OCI-LY7 (cell line): ENCODE data around the gene RAPGEF6. TPM values are rescaled to one million over a fixed set of nuclear protein-coding genes. Genes with fewer than 3 reads are reported as not detected.

Source experiments
- BruUV-seq: library from RNA; stranded (reverse); fragments of 400-500 nt; replicated peaks from 2 replicates; lab custom pipeline; 2021; lab: Mats Ljungman, UMichigan
- CTCF ChIA-PET: fragments of 300-600 bp; sonication (Branson Sonifier 250); formaldehyde crosslinking; loops from one replicate; lab custom pipeline; 2022; ENCODE audit warnings: antibody characterized with exemption; ENCODE audit not compliant: unreplicated experiment; lab: Charles Lee
- POLR2A ChIA-PET: fragments of 300-600 bp; sonication (Branson Sonifier 250); formaldehyde crosslinking; loops from one replicate; lab custom pipeline; 2022; ENCODE audit warnings: antibody characterized with exemption; lab: Charles Lee
- DNase-seq: peaks from one replicate; pipeline ENCODE4 v3.0.0-alpha.2; 2015; ENCODE audit warnings: low spot score
- H2AFZ ChIP-seq: fragments of 200-600 bp; sonication (generic), shearing (Covaris generic); 2 replicates; pipeline ENCODE4 v1.6.1; 2014; ENCODE audit warnings: mild to moderate bottlenecking, antibody characterized with exemption, low read length, moderate library complexity
- H3K27ac ChIP-seq: fragments of 200-600 bp; sonication (generic); 2 replicates; pipeline ENCODE4 v1.5.1; 2014; ENCODE audit warnings: mixed run types, low read depth, mild to moderate bottlenecking, moderate library complexity, low read length, inconsistent platforms; ENCODE audit not compliant: poor library complexity, severe bottlenecking
- H3K36me3 ChIP-seq: fragments of 200-600 bp; sonication (generic); 2 replicates; pipeline ENCODE4 v1.6.1; 2014; ENCODE audit warnings: mild to moderate bottlenecking, antibody characterized with exemption, low read length, moderate library complexity, mixed read lengths; ENCODE audit not compliant: insufficient read depth
- H3K4me1 ChIP-seq: fragments of 200-600 bp; sonication (generic); 2 replicates; pipeline ENCODE4 v1.5.1; 2014; ENCODE audit warnings: mild to moderate bottlenecking, low read length; ENCODE audit not compliant: insufficient read depth, poor library complexity, severe bottlenecking
- H3K4me2 ChIP-seq: fragments of 200-600 bp; sonication (generic); 2 replicates; pipeline ENCODE4 v1.6.1; 2014; ENCODE audit warnings: mild to moderate bottlenecking, low read length
- H3K4me3 ChIP-seq: fragments of 200-600 bp; sonication (generic); 2 replicates; pipeline ENCODE4 v1.5.1; 2014; ENCODE audit warnings: mild to moderate bottlenecking, low read depth, low read length; ENCODE audit not compliant: poor library complexity, severe bottlenecking
- H3K79me2 ChIP-seq: fragments of 200-600 bp; sonication (generic); 2 replicates; pipeline ENCODE4 v1.6.1; 2016; ENCODE audit warnings: low read depth, mild to moderate bottlenecking, low read length, moderate library complexity, mixed read lengths; ENCODE audit not compliant: insufficient read depth
- H3K9me2 ChIP-seq: fragments of 200-600 bp; sonication (generic); 2 replicates; pipeline ENCODE4 v1.6.1; 2016; ENCODE audit warnings: mild to moderate bottlenecking, low read length, mixed read lengths; ENCODE audit not compliant: insufficient read depth
- H3K9me3 ChIP-seq: fragments of 200-600 bp; sonication (generic); 2 replicates; pipeline ENCODE4 v1.6.1; 2014; ENCODE audit warnings: mild to moderate bottlenecking, mixed run types, low read length, mixed read lengths
- H4K20me1 ChIP-seq: fragments of 200-600 bp; sonication (generic); 2 replicates; pipeline ENCODE4 v1.6.1; 2014; ENCODE audit warnings: mild to moderate bottlenecking, antibody characterized with exemption, low read length, moderate library complexity, mixed read lengths; ENCODE audit not compliant: insufficient read depth
- CTCF ChIP-seq: fragments of 200-600 bp; sonication (generic); conservative IDR thresholded peaks from 2 replicates; pipeline ENCODE4 v1.5.1; 2014; ENCODE audit warnings: mild to moderate bottlenecking, antibody characterized with exemption, low read length, moderate library complexity, mixed read lengths
- EZH2phosphoT487 ChIP-seq: fragments of 200-600 bp; sonication (generic); IDR thresholded peaks from 2 replicates; pipeline ENCODE4 v1.6.1; 2018; ENCODE audit warnings: low read depth, borderline replicate concordance, mild to moderate bottlenecking, mixed run types, antibody characterized with exemption, low read length, moderate library complexity, mixed read lengths
- intact Hi-C: fragments of 100-400 bp; cut with micrococcal nuclease; formaldehyde crosslinking; loops from one replicate; pipeline ENCODE4 v1.10.0; 2022; ENCODE audit not compliant: unreplicated experiment
- total RNA-seq, 2 experiments: library from RNA; depleted of rRNA in 1 of 2; stranded (reverse); fragments of >200 nt in 1 of 2; shearing (Covaris generic) in 1 of 2; gene quantifications; 2 replicates each; pipeline ENCODE4 v1.2.3, GENCODE V29; 2014 to 2022

RAPGEF6 gene
- total RNA-seq, 2 experiments from 2014 or later = 39.6 to 50.8 TPM

- H2AFZ ChIP-seq = no peak overlapping the region
- no peak overlapping the region for H3K4me3 ChIP-seq
- H3K4me1 ChIP-seq = peaks cover 16% of the 10 kb centered on the region
- H3K9me3 ChIP-seq = no peaks in the 10 kb centered on the region
- intact Hi-C loops = no loop called here
- peaks cover 15% of the 10 kb centered on the region; the same call in 1 of the 2 replicates for H4K20me1 ChIP-seq
- ChIA-PET CTCF (no interaction called here), POLR2A (interaction anchor here (0.6 to 0.9 kb wide), 2 partner anchors 52 to 60 kb away, joined by 3 read pairs; no protein-coding TSS in a partner anchor)
- H3K79me2 ChIP-seq = peaks cover 5% of the 10 kb centered on the region
- DNase-seq = no peak
- peaks cover 68% of the 10 kb centered on the region for H3K36me3 ChIP-seq
- TF ChIP-seq EZH2phosphoT487 (no peak), CTCF (no peak)
- H3K4me2 ChIP-seq = no peak overlapping the region
- BruUV-seq = no TSS peak
- no peaks in the 10 kb centered on the region for H3K9me2 ChIP-seq
- H3K27ac ChIP-seq = no peak overlapping the region
Measured at GRCh38 chr5:131541071-131541470, 94.0 kb downstream of the RAPGEF6 start.

GRCh38 chr5:131539251-131539650 is 95.8 kb downstream of the RAPGEF6 start:
- no peak overlapping the region for H3K4me3 ChIP-seq
- no peak for TF ChIP-seq EZH2phosphoT487
- TF ChIP-seq CTCF = no peak
- peaks cover 13% of the 10 kb centered on the region; the same call in 1 of the 2 replicates for H3K79me2 ChIP-seq
- peaks cover 18% of the 10 kb centered on the region for H3K4me1 ChIP-seq
- no peaks in the 10 kb centered on the region for H3K9me3 ChIP-seq
- H4K20me1 ChIP-seq = peaks cover 13% of the 10 kb centered on the region; the same call in 1 of the 2 replicates
- BruUV-seq = no TSS peak
- no peak overlapping the region for H3K27ac ChIP-seq
- intact Hi-C loops = no loop called here
- CTCF ChIA-PET = no interaction called here
- POLR2A ChIA-PET = interaction anchor here (1.1 to 1.6 kb wide), 2 partner anchors 15 to 21 kb away, joined by 3 read pairs; no protein-coding TSS in a partner anchor
- no peaks in the 10 kb centered on the region for H3K9me2 ChIP-seq
- H3K4me2 ChIP-seq = no peak overlapping the region
- no peak overlapping the region for H2AFZ ChIP-seq
- H3K36me3 ChIP-seq = peaks cover 64% of the 10 kb centered on the region
- no peak for DNase-seq

- no peak for DNase-seq
- no peak for TF ChIP-seq CTCF
- no peak for TF ChIP-seq EZH2phosphoT487
- POLR2A ChIA-PET = interaction anchor here (0.8 kb wide), 1 partner anchor 10 kb away, joined by 4 read pairs; no protein-coding TSS in a partner anchor
- Histone ChIP-seq H3K27ac (no peak overlapping the region), H3K4me1 (peaks cover 18% of the 10 kb centered on the region), H3K9me2 (no peaks in the 10 kb centered on the region), H4K20me1 (peaks cover 13% of the 10 kb centered on the region; the same call in 1 of the 2 replicates), H3K36me3 (peaks cover 70% of the 10 kb centered on the region), H3K4me2 (no peak overlapping the region), H3K79me2 (peaks cover 13% of the 10 kb centered on the region; the same call in 1 of the 2 replicates), H3K4me3 (no peak overlapping the region), H2AFZ (no peak overlapping the region), H3K9me3 (no peaks in the 10 kb centered on the region)
- no TSS peak for BruUV-seq
- intact Hi-C loops = no loop called here
- CTCF ChIA-PET = no interaction called here
Measured at GRCh38 chr5:131538177-131538593, 96.8 kb downstream of the RAPGEF6 start.
